PC-9 (cell line): ENCODE measurements around the gene VASP. TPM values are rescaled to one million over a fixed set of nuclear protein-coding genes. Genes with fewer than 3 reads are reported as not detected.

ENCODE experiments used
- BruUV-seq: library from RNA; stranded (reverse); fragments of 400-500 nt; replicated peaks from 2 replicates; lab custom pipeline; 2021; lab: Mats Ljungman, UMichigan
- CTCF ChIA-PET: fragments of 300-600 bp; sonication (Branson Sonifier 250); formaldehyde crosslinking; loops from one replicate; lab custom pipeline; 2022; ENCODE audit warnings: antibody characterized with exemption; lab: Charles Lee
- POLR2A ChIA-PET: fragments of 300-600 bp; sonication (Branson Sonifier 250); formaldehyde crosslinking; loops from one replicate; lab custom pipeline; 2022; ENCODE audit warnings: antibody characterized with exemption; ENCODE audit not compliant: unreplicated experiment; lab: Charles Lee
- DNase-seq, 2 experiments: peaks; one replicate each; pipeline versions ENCODE4 v3.0.0 to v3.0.0-alpha.2; 2015 to 2022; ENCODE audit warnings: mixed read lengths in 1 of 2
- H2AFZ ChIP-seq: fragments of 200-600 bp; sonication (generic); 2 replicates; pipeline ENCODE4 v1.8.1; 2017; ENCODE audit warnings: antibody characterized with exemption
- H3F3A ChIP-seq: fragments of 200-600 bp; sonication (generic); 2 replicates; pipeline ENCODE4 v1.8.1; 2017; ENCODE audit warnings: antibody characterized with exemption, mild to moderate bottlenecking, low read depth; ENCODE audit not compliant: insufficient read depth
- H3K27ac ChIP-seq: fragments of 200-600 bp; sonication (generic); 2 replicates; pipeline ENCODE4 v1.6.1; 2016; ENCODE audit warnings: mixed run types
- H3K27me3 ChIP-seq: fragments of 200-600 bp; sonication (generic); 2 replicates; pipeline ENCODE4 v1.6.1; 2016; ENCODE audit warnings: low read depth, mixed run types; ENCODE audit not compliant: insufficient read depth
- H3K36me3 ChIP-seq: fragments of 200-600 bp; sonication (generic); 2 replicates; pipeline ENCODE4 v1.6.1; 2016; ENCODE audit warnings: low read depth, mixed run types
- H3K4me1 ChIP-seq: fragments of 200-600 bp; sonication (generic); replicated peaks from 2 replicates; pipeline ENCODE4 v1.6.1; 2016; ENCODE audit warnings: mixed run types; ENCODE audit not compliant: insufficient read depth
- H3K4me2 ChIP-seq: fragments of 200-600 bp; sonication (generic); 2 replicates; pipeline ENCODE4 v1.6.1; 2017; ENCODE audit warnings: mixed run types
- H3K4me3 ChIP-seq: fragments of 200-600 bp; sonication (generic); 2 replicates; pipeline ENCODE4 v1.6.1; 2016; ENCODE audit warnings: mixed run types
- H3K79me2 ChIP-seq: fragments of 200-600 bp; sonication (generic); 2 replicates; pipeline ENCODE4 v1.6.1; 2017; ENCODE audit warnings: low read depth, mixed run types
- H3K9me2 ChIP-seq: fragments of 200-600 bp; sonication (generic); 2 replicates; pipeline ENCODE4 v1.8.1; 2017; ENCODE audit warnings: mild to moderate bottlenecking; ENCODE audit not compliant: insufficient read depth
- H3K9me3 ChIP-seq: fragments of 200-600 bp; sonication (generic); 2 replicates; pipeline ENCODE4 v1.8.1; 2016; ENCODE audit warnings: low read depth; ENCODE audit not compliant: insufficient read depth
- H4K20me1 ChIP-seq: fragments of 200-600 bp; sonication (generic); 2 replicates; pipeline ENCODE4 v1.8.1; 2017; ENCODE audit not compliant: insufficient read depth
- CTCF ChIP-seq: fragments of 200-600 bp; sonication (generic); conservative IDR thresholded peaks from 2 replicates; pipeline ENCODE4 v1.6.1; 2017; ENCODE audit warnings: mixed run types, antibody characterized with exemption, mild to moderate bottlenecking, moderate library complexity
- EZH2 ChIP-seq: fragments of 200-600 bp; sonication (generic); IDR thresholded peaks from 2 replicates; pipeline ENCODE4 v1.8.0; 2017; ENCODE audit warnings: antibody characterized with exemption, low read depth
- intact Hi-C: fragments of 100-400 bp; cut with micrococcal nuclease; formaldehyde crosslinking; loops from one replicate; pipeline ENCODE4 v1.10.0; 2022; ENCODE audit not compliant: unreplicated experiment
- total RNA-seq: library from RNA; stranded (reverse); gene quantifications from 2 replicates; pipeline ENCODE4 v1.2.3, GENCODE V29; 2021

Gene VASP
- total RNA-seq, 1 experiment from 2014 or later, result 123 TPM

- Histone ChIP-seq H3K4me2 (no peak overlapping the region), H3K4me3 (no peak overlapping the region), H4K20me1 (0 out of 2 replicates have a peak, but pooled peaks cover 1% of the 10 kb centered on the region), H3K79me2 (0 out of 2 replicates have a peak, but pooled peaks cover 4% of the 10 kb centered on the region), H3K9me2 (no peaks in the 10 kb centered on the region), H3K27ac (no peak overlapping the region), H2AFZ (no peak overlapping the region), H3K9me3 (no peaks in the 10 kb centered on the region), H3F3A (peaks cover 42% of the 10 kb centered on the region), H3K4me1 (peaks cover 22% of the 10 kb centered on the region), H3K36me3 (no peaks in the 10 kb centered on the region), H3K27me3 (no peaks in the 10 kb centered on the region)
- ChIA-PET CTCF (interaction anchor here (0.6 kb wide), 1 partner anchor 785 kb away, joined by 3 read pairs; no protein-coding TSS in a partner anchor), POLR2A (no interaction called here)
- BruUV-seq, result no TSS peak
- intact Hi-C loops, result no loop called here
- no peak for TF ChIP-seq EZH2
- TF ChIP-seq CTCF, result no peak
- DNase-seq, result no peak
These were observed 6.2 kb upstream of the VASP start for GRCh38 chr19:45500918-45501729.

- H3K4me1 ChIP-seq, result peaks cover 21% of the 10 kb centered on the region
- BruUV-seq, result no TSS peak
- H3F3A ChIP-seq, result peaks cover 39% of the 10 kb centered on the region
- no peaks in the 10 kb centered on the region for H4K20me1 ChIP-seq
- intact Hi-C loops, result no loop called here
- 0 out of 2 replicates have a peak, but pooled peaks cover 4% of the 10 kb centered on the region for H3K79me2 ChIP-seq
- ChIA-PET POLR2A (no interaction called here), CTCF (interaction anchor here (0.6 kb wide), 1 partner anchor 784 kb away, joined by 3 read pairs; no protein-coding TSS in a partner anchor)
- H3K36me3 ChIP-seq, result no peaks in the 10 kb centered on the region
- no peaks in the 10 kb centered on the region for H3K9me3 ChIP-seq
- H3K27me3 ChIP-seq, result no peaks in the 10 kb centered on the region
- H2AFZ ChIP-seq, result no peak overlapping the region
- no peak overlapping the region for H3K27ac ChIP-seq
- H3K9me2 ChIP-seq, result no peaks in the 10 kb centered on the region
- no peak overlapping the region for H3K4me2 ChIP-seq
- TF ChIP-seq EZH2 (no peak), CTCF (no peak)
- no peak overlapping the region for H3K4me3 ChIP-seq
- DNase-seq, result no peak
These were observed 5.6 kb upstream of the VASP start for GRCh38 chr19:45501730-45502014.

GRCh38 chr19:45502111-45502510 lies 5.2 kb upstream of the VASP start:
- intact Hi-C loops, result no loop called here
- TF ChIP-seq CTCF (no peak), EZH2 (no peak)
- H3K9me2 ChIP-seq, result no peaks in the 10 kb centered on the region
- CTCF ChIA-PET, result no interaction called here
- H3K79me2 ChIP-seq, result peaks cover 7% of the 10 kb centered on the region
- H4K20me1 ChIP-seq, result no peaks in the 10 kb centered on the region
- POLR2A ChIA-PET, result no interaction called here
- H3F3A ChIP-seq, result peaks cover 39% of the 10 kb centered on the region
- no peaks in the 10 kb centered on the region for H3K36me3 ChIP-seq
- no TSS peak for BruUV-seq
- no peak overlapping the region for H3K4me2 ChIP-seq
- no peak overlapping the region for H2AFZ ChIP-seq
- H3K27me3 ChIP-seq, result no peaks in the 10 kb centered on the region
- H3K4me1 ChIP-seq, result peaks cover 21% of the 10 kb centered on the region
- no peak for DNase-seq
- no peaks in the 10 kb centered on the region for H3K9me3 ChIP-seq
- H3K4me3 ChIP-seq, result no peak overlapping the region
- H3K27ac ChIP-seq, result no peak overlapping the region
